Pancreas (tissue), 10 donors: ENCODE results near the gene GALNT17. TPM values are rescaled to one million over a fixed set of nuclear protein-coding genes. Genes with fewer than 3 reads are reported as not detected.

Experiments
- ATAC-seq, 4 donors: fragments of 200-7000 bp; cut with Tn5 transposase; one replicate each; pipeline versions ENCODE4 v1.8.0 to v1.9.1; 2020; ENCODE audit warnings: mild to moderate bottlenecking in 4 of 4, moderate library complexity in 4 of 4
- DNase-seq, 6 donors: peaks; one replicate each; pipeline ENCODE4 v3.0.0-alpha.2; 2020
- FAIRE-seq: peaks from 2 replicates; lab custom pipeline; 2012; peaks lifted over from hg19 to GRCh38; lab: Jason Lieb, UNC
- H3K27ac ChIP-seq, 4 donors: fragments of 200-600 bp; sonication (generic); 1 replicate in 3 of 4; 2 replicates in 1 of 4; pipeline versions ENCODE4 v1.5.0 to v1.8.0; 2020
- H3K27me3 ChIP-seq, 4 donors: fragments of 200-600 bp; one replicate each; pipeline ENCODE4 v1.8.0; 2021
- H3K36me3 ChIP-seq, 3 donors: fragments of 200-600 bp; sonication (generic) in 1 of 3; one replicate each; pipeline versions ENCODE4 v1.5.0 to v1.8.0; 2020 to 2021
- H3K4me1 ChIP-seq, 3 donors: fragments of 200-600 bp; one replicate each; pipeline ENCODE4 v1.8.0; 2021
- H3K4me3 ChIP-seq, 4 donors: fragments of 200-600 bp; sonication (generic) in 2 of 4; one replicate each; pipeline versions ENCODE4 v1.5.0 to v1.8.0; 2020 to 2021
- H3K9me3 ChIP-seq, 4 donors: fragments of 200-600 bp; one replicate each; pipeline ENCODE4 v1.8.0; 2021
- CTCF ChIP-seq, 4 donors: fragments of 200-600 bp; sonication (generic) in 3 of 4; IDR thresholded peaks; one replicate each; pipeline versions ENCODE4 v1.5.0 to v1.8.0; 2021; ENCODE audit warnings: antibody characterized with exemption in 4 of 4
- WGBS, 2 donors: extraction: QIAGEN DNeasy Blood & Tissue Kit; methylation state at CpG; one replicate each; pipeline ENCODE4 v1.1.7; 2013; 5-methylcytosine and 5-hydroxymethylcytosine counted together
- intact Hi-C, 3 donors: fragments of 100-400 bp; cut with DNase I; formaldehyde crosslinking; loops; one replicate each; pipeline versions ENCODE4 v1.11.1 to v1.14.2; 2022
- polyA plus RNA-seq, 2 donors: library from polyadenylated mRNA; stranded (reverse); fragments of 200-250 nt; gene quantifications; one replicate each; pipeline ENCODE4 v1.2.3, GENCODE V29; 2013
- total RNA-seq, 6 donors: library from RNA; stranded (reverse); fragmentation: NEBNext Ultra II Directional in 4 of 6; extraction: Animal tissue kit (Norgen Biotek cat#: 25700) in 4 of 6; gene quantifications; one replicate each; pipeline versions ENCODE4 v1.2.1 to v1.2.4, GENCODE V29; 2021 to 2023
- donor health status: healthy with polysubstance abuse.
- donor health status: DM: no; HTN: no; CAD: no; lungs with moderate emphysema.
- donor health status: DM: no; HTN: no; CAD: no.
- donor health status: control.
- donor health status: control.
- donor health status: Bipolar disorder and iron deficiency.
- donor health status: DM: yes; HTN: yes; CAD: no.
- donor health status: DM: no; HTN: no; CAD: no.
- donor health status: DM: no; HTN: no; CAD: no.
- donor health status: DM: yes; HTN: yes; CAD: no.

The GALNT17 gene
- total and polyA plus RNA-seq, 8 donors, result 0.70 to 4.6 (median 2.9) TPM

- FAIRE-seq (no peak), ATAC-seq (no peak), DNase-seq (no peak)
- H3K36me3 ChIP-seq, result no peaks in the 10 kb centered on the region
- H3K4me1 ChIP-seq, result no peaks in the 10 kb centered on the region
- no peaks in the 10 kb centered on the region for H3K27me3 ChIP-seq
- H3K27ac ChIP-seq, result no peak overlapping the region
- intact Hi-C loops, result no loop called here
- 92 to 93% methylated on average over 9 of the region's 9 CpGs for WGBS, 2 donors
- no peaks in the 10 kb centered on the region for H3K9me3 ChIP-seq
- no peak for TF ChIP-seq CTCF (IDR thresholded peaks at IDR 0.05)
- no peak overlapping the region for H3K4me3 ChIP-seq
Measured at GRCh38 chr7:71155236-71155635, 23.3 kb downstream of the GALNT17 start.

GRCh38 chr7:71157757-71158156 is 25.8 kb downstream of the GALNT17 start:
- intact Hi-C loops, result no loop called here
- ATAC-seq (no peak), DNase-seq (no peak), FAIRE-seq (no peak)
- TF ChIP-seq CTCF (IDR thresholded peaks at IDR 0.05), result no peak
- Histone ChIP-seq H3K4me3 (no peak overlapping the region), H3K36me3 (no peaks in the 10 kb centered on the region), H3K27ac (no peak overlapping the region), H3K4me1 (no peaks in the 10 kb centered on the region), H3K27me3 (no peaks in the 10 kb centered on the region), H3K9me3 (no peaks in the 10 kb centered on the region)
- 86 to 93% methylated on average over 3 of the region's 3 CpGs for WGBS, 2 donors

DNA sequence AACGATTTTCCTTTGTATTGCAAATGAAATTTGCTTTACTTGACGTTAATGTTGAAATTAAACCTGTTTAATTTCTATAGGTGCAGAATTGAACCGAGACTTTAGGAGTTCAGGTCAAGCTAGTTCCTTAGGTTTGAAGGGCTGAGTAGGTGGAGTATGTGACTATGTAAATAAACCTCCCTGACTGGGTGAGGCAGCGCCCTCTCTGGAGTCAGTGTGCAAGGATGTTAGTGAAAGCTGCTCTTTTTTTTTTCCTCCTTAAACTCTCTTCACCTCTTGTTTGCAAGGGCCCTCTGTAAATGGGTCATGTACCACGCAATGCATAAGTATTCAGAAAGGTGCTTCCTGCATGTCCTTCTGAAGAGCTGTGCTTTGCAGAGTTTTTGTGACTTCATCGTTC is 33.8 kb downstream of the GALNT17 start:
- FAIRE-seq (no peak), ATAC-seq (no peak), DNase-seq (no peak)
- Histone ChIP-seq H3K9me3 (no peaks in the 10 kb centered on the region), H3K27ac (no peak overlapping the region), H3K27me3 (no peaks in the 10 kb centered on the region), H3K4me1 (no peaks in the 10 kb centered on the region), H3K4me3 (no peak overlapping the region), H3K36me3 (no peaks in the 10 kb centered on the region)
- 84 to 85% methylated on average over 6 of the region's 6 CpGs for WGBS, 2 donors
- intact Hi-C loops, result no loop called here
- no peak for TF ChIP-seq CTCF (IDR thresholded peaks at IDR 0.05)

- intact Hi-C loops, result no loop called here
- no peaks in the 10 kb centered on the region for H3K27me3 ChIP-seq
- H3K4me3 ChIP-seq, result no peak overlapping the region
- no peaks in the 10 kb centered on the region for H3K9me3 ChIP-seq
- WGBS, 2 donors, result 36 to 39% methylated on average over 4 of the region's 4 CpGs
- FAIRE-seq, result no peak
- H3K4me1 ChIP-seq, result no peaks in the 10 kb centered on the region
- no peak for ATAC-seq
- TF ChIP-seq CTCF (IDR thresholded peaks at IDR 0.05), result no peak
- no peaks in the 10 kb centered on the region for H3K36me3 ChIP-seq
- H3K27ac ChIP-seq, result no peak overlapping the region
- no peak for DNase-seq
Measured at GRCh38 chr7:71171476-71171875, 39.5 kb downstream of the GALNT17 start.

DNA sequence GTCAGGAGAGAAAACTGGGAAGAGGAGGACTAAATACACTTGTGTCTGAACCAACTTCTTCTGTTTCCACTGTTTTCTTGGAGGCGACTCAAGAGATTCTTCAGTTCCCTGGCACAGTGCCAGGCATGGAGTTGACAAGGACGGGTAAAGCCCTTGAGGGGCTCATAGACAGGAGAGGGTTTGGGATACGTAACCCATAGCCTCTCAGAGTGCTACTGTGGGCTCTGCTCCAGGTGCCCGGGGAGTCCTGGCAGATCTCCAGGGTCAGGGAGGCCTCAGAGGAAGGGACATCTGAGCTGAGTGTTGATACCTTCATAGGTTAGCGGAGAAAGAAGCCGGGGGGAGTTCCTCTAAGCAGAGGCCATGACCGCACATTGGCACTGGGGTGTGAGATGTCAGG is 42.0 kb downstream of the GALNT17 start:
- no peak overlapping the region for H3K4me3 ChIP-seq

More for the DNA sequence above, 42.0 kb downstream of the GALNT17 start:
- Histone ChIP-seq H3K27ac (no peak overlapping the region), H3K4me1 (no peaks in the 10 kb centered on the region), H3K36me3 (no peaks in the 10 kb centered on the region), H3K9me3 (no peaks in the 10 kb centered on the region), H3K27me3 (no peaks in the 10 kb centered on the region)
- TF ChIP-seq CTCF (IDR thresholded peaks at IDR 0.05), result no peak
- FAIRE-seq (no peak), DNase-seq (peak in 5 of 6 donors; percentile 13 to 62 (median 25)), ATAC-seq (no peak)
- 63 to 64% methylated on average over 7 of the region's 7 CpGs for WGBS, 2 donors
- intact Hi-C loops, result no loop called here
